Smooth muscle cell (in vitro differentiated cells): ENCODE results near the gene GPR84. TPM values are rescaled to one million over a fixed set of nuclear protein-coding genes. Genes with fewer than 3 reads are reported as not detected.

Experiments
- DNase-seq: peaks from one replicate; lab custom pipeline; 2025; ENCODE audit not compliant: unreplicated experiment; lab: John Stamatoyannopoulos, UW
- H2AFZ ChIP-seq: fragments of 200-600 bp; sonication (generic); 2 replicates; pipeline ENCODE4 v1.6.0; 2016; ENCODE audit warnings: antibody characterized with exemption, low read depth, mild to moderate bottlenecking
- H3F3A ChIP-seq: fragments of 200-600 bp; sonication (generic); 2 replicates; pipeline ENCODE4 v1.6.0; 2017; ENCODE audit warnings: antibody characterized with exemption, low read depth
- H3K27ac ChIP-seq: fragments of 200-600 bp; sonication (generic); 2 replicates; pipeline ENCODE4 v1.5.1; 2016; ENCODE audit warnings: low read depth, mild to moderate bottlenecking
- H3K27me3 ChIP-seq: fragments of 200-600 bp; sonication (generic); 2 replicates; pipeline ENCODE4 v1.6.1; 2016; ENCODE audit warnings: low read depth, mild to moderate bottlenecking
- H3K36me3 ChIP-seq: fragments of 200-600 bp; sonication (generic); 2 replicates; pipeline ENCODE4 v1.5.1; 2016; ENCODE audit warnings: low read depth
- H3K4me1 ChIP-seq: fragments of 200-600 bp; sonication (generic); 2 replicates; pipeline ENCODE4 v1.5.1; 2016; ENCODE audit warnings: low read depth
- H3K4me2 ChIP-seq: fragments of 200-600 bp; sonication (generic); 2 replicates; pipeline ENCODE4 v1.6.0; 2016; ENCODE audit warnings: mild to moderate bottlenecking
- H3K4me3 ChIP-seq: fragments of 200-600 bp; sonication (generic); 2 replicates; pipeline ENCODE4 v1.5.1; 2016; ENCODE audit warnings: mild to moderate bottlenecking
- H3K79me2 ChIP-seq: fragments of 200-600 bp; sonication (generic); 2 replicates; pipeline ENCODE4 v1.6.0; 2016; ENCODE audit warnings: low read depth, mild to moderate bottlenecking
- H3K9ac ChIP-seq: fragments of 200-600 bp; sonication (generic); 2 replicates; pipeline ENCODE4 v1.6.0; 2016; ENCODE audit warnings: low read depth
- H3K9me3 ChIP-seq: fragments of 200-600 bp; sonication (generic); replicated peaks from 2 replicates; pipeline ENCODE4 v1.5.1; 2016; ENCODE audit warnings: low read depth
- H4K20me1 ChIP-seq: fragments of 200-600 bp; sonication (generic); 2 replicates; pipeline ENCODE4 v1.6.0; 2016; ENCODE audit warnings: low read depth
- WGBS: methylation state at CpG from one replicate; pipeline ENCODE4 v1.1.7; 2016; ENCODE audit warnings: low lambda C conversion rate; 5-methylcytosine and 5-hydroxymethylcytosine counted together
- polyA plus RNA-seq: library from polyadenylated mRNA; unstranded; fragments of >200 nt; fragmentation: Nextera tagmentation; extraction: Ambion mirVana; gene quantifications from 2 replicates; pipeline ENCODE4 v1.2.1, GENCODE V29; 2016
- total RNA-seq: library from RNA; depleted of rRNA; stranded (reverse); fragments of >200 nt; gene quantifications from 2 replicates; pipeline ENCODE4 v1.2.3, GENCODE V29; 2014
- TF ChIP-seq, protein P1 (sequence below): fragments of 200-600 bp; sonication (generic); IDR thresholded peaks from 2 replicates; pipeline ENCODE4 v1.5.1; 2017; ENCODE audit warnings: borderline replicate concordance, mild to moderate bottlenecking, antibody characterized with exemption; ENCODE audit not compliant: insufficient read depth, poor library complexity, severe bottlenecking

GPR84 gene
- total RNA-seq (0.09 and 0.13 TPM in 2 replicates), polyA plus RNA-seq (0.46 TPM in 1 of 2 replicates, not detected in the other)

- TF ChIP-seq, protein P1, sequence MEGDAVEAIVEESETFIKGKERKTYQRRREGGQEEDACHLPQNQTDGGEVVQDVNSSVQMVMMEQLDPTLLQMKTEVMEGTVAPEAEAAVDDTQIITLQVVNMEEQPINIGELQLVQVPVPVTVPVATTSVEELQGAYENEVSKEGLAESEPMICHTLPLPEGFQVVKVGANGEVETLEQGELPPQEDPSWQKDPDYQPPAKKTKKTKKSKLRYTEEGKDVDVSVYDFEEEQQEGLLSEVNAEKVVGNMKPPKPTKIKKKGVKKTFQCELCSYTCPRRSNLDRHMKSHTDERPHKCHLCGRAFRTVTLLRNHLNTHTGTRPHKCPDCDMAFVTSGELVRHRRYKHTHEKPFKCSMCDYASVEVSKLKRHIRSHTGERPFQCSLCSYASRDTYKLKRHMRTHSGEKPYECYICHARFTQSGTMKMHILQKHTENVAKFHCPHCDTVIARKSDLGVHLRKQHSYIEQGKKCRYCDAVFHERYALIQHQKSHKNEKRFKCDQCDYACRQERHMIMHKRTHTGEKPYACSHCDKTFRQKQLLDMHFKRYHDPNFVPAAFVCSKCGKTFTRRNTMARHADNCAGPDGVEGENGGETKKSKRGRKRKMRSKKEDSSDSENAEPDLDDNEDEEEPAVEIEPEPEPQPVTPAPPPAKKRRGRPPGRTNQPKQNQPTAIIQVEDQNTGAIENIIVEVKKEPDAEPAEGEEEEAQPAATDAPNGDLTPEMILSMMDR, result no peak
- Histone ChIP-seq H3F3A (peaks cover 5% of the 10 kb centered on the region), H3K79me2 (no peaks in the 10 kb centered on the region), H3K9me3 (no peaks in the 10 kb centered on the region), H2AFZ (no peak within 1 kb of the TSS), H3K9ac (no peak within 1 kb of the TSS), H4K20me1 (no peaks in the 10 kb centered on the region), H3K4me1 (peaks cover 16% of the 10 kb centered on the region), H3K36me3 (no peaks in the 10 kb centered on the region), H3K4me3 (no peak within 1 kb of the TSS), H3K27me3 (no peaks in the 10 kb centered on the region), H3K4me2 (no peak within 1 kb of the TSS), H3K27ac (no peak within 1 kb of the TSS)
- WGBS, result 91% methylated on average over 4 of the region's 4 CpGs
- no peak for DNase-seq
Measured at GRCh38 chr12:54364413-54364812, at the start of gene GPR84. TSS of gene GPR84 (minus strand) at chr12:54364486. CDS start at chr12:54363851, 635 bp downstream.

- peaks cover 82% of the 10 kb centered on the region for H3K79me2 ChIP-seq
- no peaks in the 10 kb centered on the region for H3K36me3 ChIP-seq
- H3K9ac ChIP-seq, result peak overlapping the region; percentile 68
- H3K4me1 ChIP-seq, result peaks cover 13% of the 10 kb centered on the region
- no peak overlapping the region for H3K4me3 ChIP-seq
- H2AFZ ChIP-seq, result no peak overlapping the region
- WGBS, result 74% methylated on average over 8 of the region's 9 CpGs
- H3K4me2 ChIP-seq, result peak overlapping the region; percentile 44
- no peaks in the 10 kb centered on the region for H3K27me3 ChIP-seq
- H3K27ac ChIP-seq, result peak overlapping the region; percentile 89
- peaks cover 20% of the 10 kb centered on the region for H3F3A ChIP-seq
- H4K20me1 ChIP-seq, result peaks cover 94% of the 10 kb centered on the region
- H3K9me3 ChIP-seq, result no peaks in the 10 kb centered on the region
- TF ChIP-seq, protein P1, result no peak
- no peak for DNase-seq
Measured at GRCh38 chr12:54413284-54414190, 49.3 kb upstream of the GPR84 start.

- Histone ChIP-seq H3K4me3 (no peak overlapping the region), H3K4me2 (peak overlapping the region; percentile 28), H3K27ac (peak overlapping the region; percentile 89), H3K36me3 (no peaks in the 10 kb centered on the region), H3K9me3 (no peaks in the 10 kb centered on the region), H2AFZ (no peak overlapping the region), H4K20me1 (peaks cover 90% of the 10 kb centered on the region), H3K4me1 (peaks cover 13% of the 10 kb centered on the region), H3K79me2 (peaks cover 74% of the 10 kb centered on the region), H3K9ac (peak overlapping the region; percentile 68), H3K27me3 (no peaks in the 10 kb centered on the region), H3F3A (peaks cover 20% of the 10 kb centered on the region)
- WGBS, result 95% methylated on average over 3 of the region's 3 CpGs
- DNase-seq, result no peak
- TF ChIP-seq, protein P1, result no peak
Measured at GRCh38 chr12:54412786-54413185, 48.5 kb upstream of the GPR84 start.
